GM12874 (cell line): ENCODE measurements around the gene HSBP1L1.

Experiments
- TF ChIP-seq, protein P1 (sequence below): IDR thresholded peaks from 2 replicates; pipeline ENCODE4 v1.5.1; 2011; ENCODE audit warnings: low read depth, mild to moderate bottlenecking, control low read depth, low read length, moderate library complexity; ENCODE audit not compliant: insufficient read depth

HSBP1L1 gene

DNA sequence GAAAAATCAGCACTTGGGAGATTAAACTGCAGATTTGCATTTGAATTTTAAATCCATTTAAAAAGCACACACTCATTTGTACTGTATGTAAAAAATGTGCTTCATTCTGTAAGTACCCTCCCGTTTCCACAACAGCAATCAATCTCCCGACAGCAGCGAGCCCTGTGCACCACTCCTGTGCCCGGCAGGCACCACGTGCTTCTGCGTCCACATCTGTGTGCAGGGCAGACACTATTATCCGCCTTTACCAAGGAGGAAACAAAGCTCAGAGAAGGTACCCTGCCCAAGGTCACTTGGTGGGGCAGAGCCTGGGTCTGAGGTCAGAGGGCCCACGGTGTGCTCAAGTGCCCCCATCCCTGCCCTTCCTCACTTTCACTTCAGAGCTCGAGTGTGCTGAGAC lies 7.5 kb downstream of the HSBP1L1 start:
- TF ChIP-seq, protein P1, sequence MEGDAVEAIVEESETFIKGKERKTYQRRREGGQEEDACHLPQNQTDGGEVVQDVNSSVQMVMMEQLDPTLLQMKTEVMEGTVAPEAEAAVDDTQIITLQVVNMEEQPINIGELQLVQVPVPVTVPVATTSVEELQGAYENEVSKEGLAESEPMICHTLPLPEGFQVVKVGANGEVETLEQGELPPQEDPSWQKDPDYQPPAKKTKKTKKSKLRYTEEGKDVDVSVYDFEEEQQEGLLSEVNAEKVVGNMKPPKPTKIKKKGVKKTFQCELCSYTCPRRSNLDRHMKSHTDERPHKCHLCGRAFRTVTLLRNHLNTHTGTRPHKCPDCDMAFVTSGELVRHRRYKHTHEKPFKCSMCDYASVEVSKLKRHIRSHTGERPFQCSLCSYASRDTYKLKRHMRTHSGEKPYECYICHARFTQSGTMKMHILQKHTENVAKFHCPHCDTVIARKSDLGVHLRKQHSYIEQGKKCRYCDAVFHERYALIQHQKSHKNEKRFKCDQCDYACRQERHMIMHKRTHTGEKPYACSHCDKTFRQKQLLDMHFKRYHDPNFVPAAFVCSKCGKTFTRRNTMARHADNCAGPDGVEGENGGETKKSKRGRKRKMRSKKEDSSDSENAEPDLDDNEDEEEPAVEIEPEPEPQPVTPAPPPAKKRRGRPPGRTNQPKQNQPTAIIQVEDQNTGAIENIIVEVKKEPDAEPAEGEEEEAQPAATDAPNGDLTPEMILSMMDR: no peak

DNA sequence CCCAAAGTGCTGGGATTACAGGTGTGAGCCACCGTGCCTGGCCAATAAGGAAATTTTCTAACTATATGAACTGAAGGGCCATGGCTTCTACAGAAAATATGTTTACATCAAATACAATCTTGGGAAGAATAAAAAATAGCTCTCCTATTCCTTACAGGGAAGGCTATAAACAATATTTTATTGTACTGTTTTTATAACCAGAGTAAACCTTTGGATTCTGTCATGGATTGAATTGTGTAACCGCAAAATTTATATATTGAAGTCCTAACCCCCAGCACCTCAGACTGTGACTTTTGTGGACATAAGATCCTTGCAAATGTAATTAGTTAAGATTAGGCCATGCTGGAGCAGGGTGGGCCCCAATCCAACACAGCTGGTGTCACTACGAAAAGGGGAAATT lies 8.3 kb downstream of the HSBP1L1 start:
- TF ChIP-seq, protein P1: no peak

DNA sequence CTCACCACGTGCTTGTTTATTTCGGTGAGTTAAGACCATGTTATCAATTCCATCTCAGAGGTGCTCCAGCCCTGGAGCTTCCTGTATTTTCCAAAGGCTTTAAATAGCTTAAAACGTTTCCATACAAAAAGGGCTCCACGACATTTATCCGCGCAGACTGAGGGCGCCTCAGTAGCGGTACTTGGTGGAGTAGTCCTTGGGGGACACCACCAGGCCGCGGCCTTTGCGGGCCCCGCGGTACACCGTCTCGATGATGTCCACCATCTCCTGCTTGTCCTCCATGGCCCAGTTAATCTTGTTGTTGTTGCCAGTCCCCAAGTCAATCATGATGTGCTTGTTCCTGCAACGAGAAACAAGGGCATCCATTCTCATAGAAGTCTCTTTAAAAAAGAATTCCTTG lies 9.1 kb downstream of the HSBP1L1 start:
- TF ChIP-seq, protein P1: no peak

DNA sequence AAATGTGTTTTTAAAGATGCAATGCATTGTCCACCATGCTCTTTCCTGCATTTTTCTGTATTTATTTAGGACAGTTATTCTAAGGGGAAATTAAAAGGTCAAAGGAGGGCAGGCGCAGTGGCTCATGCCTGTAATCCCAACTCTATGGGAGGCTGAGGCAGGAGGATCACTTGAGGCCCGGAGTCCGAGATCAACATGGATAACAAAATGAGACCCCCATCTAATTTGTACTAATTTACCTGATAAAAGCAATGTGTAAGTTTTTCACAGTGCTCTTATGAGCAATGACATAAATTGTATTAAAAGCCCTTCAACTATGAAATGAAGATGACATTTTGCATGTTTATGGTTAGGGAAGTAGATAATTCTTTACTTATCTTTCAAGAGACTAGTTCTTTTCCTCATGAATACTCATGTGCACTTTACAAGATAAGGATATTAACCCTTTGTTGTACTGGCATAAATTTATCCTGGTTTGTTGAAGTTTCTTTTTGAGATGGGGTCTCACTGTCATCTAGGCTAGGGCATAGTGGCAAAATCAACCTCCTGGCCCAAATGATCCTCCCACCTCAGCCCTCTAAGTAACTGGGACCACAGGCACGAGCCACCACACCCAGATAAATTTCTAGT lies 9.7 kb downstream of the HSBP1L1 start:
- TF ChIP-seq, protein P1: no peak

- TF ChIP-seq, protein P1: no peak
Observed at GRCh38 chr18:79975043-79975442, 10.6 kb downstream of the HSBP1L1 start.

GRCh38 chr18:79975985-79976680 lies 11.7 kb downstream of the HSBP1L1 start:
- TF ChIP-seq, protein P1: no peak

GRCh38 chr18:79979843-79980242 lies 15.4 kb downstream of the HSBP1L1 start:
- TF ChIP-seq, protein P1: no peak
